G401 (cell line): Measurements from ENCODE around the gene SPSB1. TPM values are rescaled to one million over a fixed set of nuclear protein-coding genes. Genes with fewer than 3 reads are reported as not detected.

Experiments used
- DNase-seq: peaks from one replicate; pipeline ENCODE4 v3.0.0-alpha.2; 2015; ENCODE audit warnings: low spot score
- in situ Hi-C: cut with HindIII; loops from 2 replicates; pipeline ENCODE4 v1.10.0; 2016; ENCODE audit warnings: low sequenced_read_pairs, mixed read lengths
- total RNA-seq: library from RNA; depleted of rRNA; stranded (reverse); fragments of >200 nt; shearing (Covaris generic); gene quantifications from 2 replicates; pipeline ENCODE4 v1.2.3, GENCODE V29; 2014

SPSB1 gene
- total RNA-seq, 1 experiment from 2014 or later, result 38.8 TPM

DNA sequence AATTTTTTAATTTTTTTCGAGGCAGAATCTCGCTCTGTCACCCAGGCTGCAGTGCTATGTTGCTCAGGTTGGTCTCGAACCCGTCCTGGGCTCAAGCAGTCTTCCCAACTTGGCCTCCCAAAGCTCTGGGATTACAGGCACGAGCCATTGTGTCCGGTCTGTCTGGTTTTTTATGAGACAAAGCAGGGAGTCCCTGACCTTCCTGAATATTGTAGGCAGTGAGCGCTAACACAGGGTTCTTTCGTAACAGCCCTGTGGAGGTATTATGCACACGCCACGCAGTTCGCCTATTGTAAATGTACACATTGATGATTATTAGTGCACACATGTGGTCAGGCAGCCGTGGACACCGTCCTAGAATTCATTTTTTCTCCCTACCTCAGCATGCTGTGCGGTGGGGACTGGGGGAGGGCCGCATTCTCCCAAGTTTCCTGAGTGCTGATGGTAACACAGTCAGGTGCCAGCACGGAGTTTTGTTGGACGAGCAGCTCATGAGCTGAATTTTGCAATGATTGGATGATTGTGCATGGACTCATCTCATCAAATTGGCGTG, 19.6 kb downstream of the SPSB1 start:
- in situ Hi-C loops, result no loop called here
- DNase-seq, result no peak

- DNase-seq, result no peak
- in situ Hi-C loops, result no loop called here
Observed at GRCh38 chr1:9313576-9313975, 20.9 kb downstream of the SPSB1 start.

DNA sequence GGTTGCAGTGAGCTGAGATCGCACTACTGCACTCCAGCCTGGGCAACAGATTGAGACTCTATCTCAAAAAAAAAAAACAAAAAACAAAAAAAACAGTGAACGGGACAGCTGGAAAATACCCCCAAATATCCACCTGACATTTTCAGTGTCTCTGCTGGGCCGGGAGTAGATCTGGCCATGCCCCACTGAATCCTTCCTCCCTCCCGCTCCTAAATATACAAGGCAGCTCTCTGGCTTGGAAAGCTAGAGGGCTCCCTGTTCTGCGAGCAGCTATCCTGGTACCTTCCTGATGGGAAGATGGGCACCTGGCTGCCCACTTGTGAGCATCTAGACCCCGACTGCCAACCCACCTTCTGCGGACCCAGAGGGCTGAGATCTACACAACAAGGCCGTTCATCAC, 21.4 kb downstream of the SPSB1 start:
- in situ Hi-C loops, result no loop called here
- DNase-seq, result no peak

DNA sequence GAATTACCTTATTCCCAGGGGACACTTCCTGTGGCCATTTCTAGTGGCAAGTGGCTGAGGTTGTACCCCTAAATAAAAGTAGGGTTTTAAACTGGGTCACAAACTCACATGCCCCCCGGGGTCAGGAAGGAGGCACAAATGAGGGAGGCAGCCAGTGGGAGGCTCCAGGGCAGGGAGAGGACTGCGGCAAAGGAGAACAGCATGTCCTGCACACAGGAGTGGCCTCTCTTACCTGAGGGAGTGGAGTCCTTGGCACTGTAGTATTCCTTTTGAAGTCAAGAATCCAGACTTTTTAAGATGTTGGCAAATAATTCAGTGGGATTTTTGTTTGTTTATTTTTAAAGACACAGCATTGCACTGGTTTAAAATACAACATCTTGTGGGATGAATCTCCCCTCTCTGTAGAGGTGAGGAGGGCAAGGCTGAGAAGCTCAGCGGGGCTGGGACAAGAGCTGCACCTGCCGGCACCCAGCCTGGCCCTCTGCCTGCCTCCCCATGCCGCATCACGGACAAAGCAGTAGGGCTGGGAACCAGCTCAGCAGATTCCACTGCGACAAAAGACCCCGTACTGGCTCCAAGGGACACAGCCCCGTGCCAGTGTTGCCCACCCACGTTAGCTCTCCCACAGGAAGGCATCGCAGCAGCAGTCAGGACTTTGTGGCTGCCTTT, 22.2 kb downstream of the SPSB1 start:
- DNase-seq, result no peak
- in situ Hi-C loops, result no loop called here

DNA sequence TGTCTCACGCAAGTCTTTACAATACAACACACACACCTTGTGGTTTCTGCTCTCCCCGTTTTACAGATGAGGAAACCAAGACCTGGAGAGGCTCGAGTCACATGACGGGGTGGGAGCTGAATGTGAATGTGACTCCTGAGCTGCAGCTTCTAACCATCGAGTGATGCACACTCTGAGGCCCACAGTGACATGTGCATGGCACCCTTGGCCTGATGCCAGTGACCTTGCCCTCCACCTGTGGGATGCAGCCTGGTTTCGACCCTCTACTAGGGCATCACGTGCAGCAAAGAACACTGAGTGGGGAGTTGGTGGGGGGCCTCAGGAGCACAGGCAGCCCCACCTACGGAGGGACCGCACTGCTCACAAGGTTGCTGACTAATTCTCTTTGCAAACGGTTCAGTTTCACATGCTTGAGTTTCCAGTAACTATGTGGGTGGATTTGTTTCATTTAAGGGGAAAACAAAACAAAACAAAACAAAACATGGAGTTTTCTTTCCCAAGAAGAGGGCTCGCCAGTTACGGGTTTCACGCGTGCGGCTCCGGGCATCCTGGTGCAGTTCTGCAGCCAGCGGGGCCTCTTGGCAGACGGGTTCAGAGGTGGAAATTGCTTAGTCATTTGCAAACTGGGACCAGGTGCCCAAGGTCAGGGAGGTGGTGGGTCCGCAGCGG, 22.9 kb downstream of the SPSB1 start:
- no peak for DNase-seq
- in situ Hi-C loops, result no loop called here

- no peak for DNase-seq
- in situ Hi-C loops, result no loop called here
Observed at GRCh38 chr1:9316080-9316444, 23.4 kb downstream of the SPSB1 start.

DNA sequence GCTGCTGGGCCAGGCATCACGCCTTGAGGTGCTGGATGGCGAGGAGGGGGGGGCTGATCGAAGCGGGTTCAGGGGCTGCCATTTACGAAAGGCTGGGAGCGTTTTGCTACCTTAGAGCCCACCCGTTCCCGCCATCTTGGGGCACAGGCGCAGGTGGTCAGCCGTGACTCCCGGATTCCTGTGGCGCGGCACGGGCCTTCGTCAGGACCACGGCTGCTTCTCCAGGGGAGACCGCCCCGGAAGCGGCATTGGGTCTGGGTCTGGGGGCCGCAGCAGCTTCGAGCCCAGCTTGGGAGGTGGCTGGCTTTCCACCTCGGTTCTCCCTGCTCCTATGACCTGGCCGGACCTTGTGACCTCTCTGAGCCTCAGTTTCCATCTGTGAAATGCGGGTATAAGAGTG, 23.8 kb downstream of the SPSB1 start:
- in situ Hi-C loops, result no loop called here
- DNase-seq, result no peak

- in situ Hi-C loops, result no loop called here
- no peak for DNase-seq
Observed at GRCh38 chr1:9317072-9317471, 24.4 kb downstream of the SPSB1 start.

DNA sequence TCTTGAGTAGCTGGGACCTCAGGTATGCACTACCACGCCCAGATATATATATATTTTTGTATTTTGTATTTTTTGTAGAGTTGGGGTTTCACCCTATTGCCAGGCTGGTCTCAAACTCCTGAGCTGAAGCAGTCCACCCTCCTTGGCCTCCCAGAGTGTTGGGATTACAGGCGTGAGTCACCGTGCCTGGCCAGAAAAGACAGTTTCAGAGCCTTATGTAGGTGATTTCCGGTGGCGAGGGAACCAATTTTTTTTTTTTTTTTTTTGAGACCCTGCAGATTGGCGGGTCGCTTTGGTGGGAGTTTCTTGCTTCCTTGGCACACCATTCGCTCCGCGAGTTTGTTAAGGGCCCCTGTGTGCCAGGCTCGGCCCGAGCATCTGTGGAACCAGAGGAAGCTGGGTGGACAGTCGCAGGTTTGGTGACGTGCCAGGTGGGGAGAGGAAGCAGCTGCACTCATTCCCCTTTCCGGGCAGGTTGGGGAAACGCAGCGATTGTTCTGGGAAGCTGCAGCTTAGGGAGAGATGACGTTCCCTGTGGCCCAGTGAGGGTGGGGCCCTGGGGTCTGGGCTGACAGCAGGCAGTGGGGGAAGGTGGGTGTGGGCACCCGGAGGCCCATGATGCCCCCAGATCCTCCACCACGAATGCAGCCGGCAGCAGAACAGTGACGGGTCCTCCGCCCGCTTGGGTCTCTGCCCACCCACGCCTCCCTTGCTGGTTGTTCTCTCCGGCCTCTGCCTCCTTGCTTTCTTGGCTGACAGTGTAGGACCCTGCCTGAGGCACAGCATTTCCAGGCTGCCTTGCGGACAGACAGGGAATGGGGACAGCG, 25.1 kb downstream of the SPSB1 start:
- DNase-seq, result no peak
- in situ Hi-C loops, result no loop called here

GRCh38 chr1:9319208-9319788, 26.6 kb downstream of the SPSB1 start:
- in situ Hi-C loops, result no loop called here
- DNase-seq, result no peak

- in situ Hi-C loops, result no loop called here
- DNase-seq, result no peak
Observed at GRCh38 chr1:9319789-9320519, 27.3 kb downstream of the SPSB1 start.

DNA sequence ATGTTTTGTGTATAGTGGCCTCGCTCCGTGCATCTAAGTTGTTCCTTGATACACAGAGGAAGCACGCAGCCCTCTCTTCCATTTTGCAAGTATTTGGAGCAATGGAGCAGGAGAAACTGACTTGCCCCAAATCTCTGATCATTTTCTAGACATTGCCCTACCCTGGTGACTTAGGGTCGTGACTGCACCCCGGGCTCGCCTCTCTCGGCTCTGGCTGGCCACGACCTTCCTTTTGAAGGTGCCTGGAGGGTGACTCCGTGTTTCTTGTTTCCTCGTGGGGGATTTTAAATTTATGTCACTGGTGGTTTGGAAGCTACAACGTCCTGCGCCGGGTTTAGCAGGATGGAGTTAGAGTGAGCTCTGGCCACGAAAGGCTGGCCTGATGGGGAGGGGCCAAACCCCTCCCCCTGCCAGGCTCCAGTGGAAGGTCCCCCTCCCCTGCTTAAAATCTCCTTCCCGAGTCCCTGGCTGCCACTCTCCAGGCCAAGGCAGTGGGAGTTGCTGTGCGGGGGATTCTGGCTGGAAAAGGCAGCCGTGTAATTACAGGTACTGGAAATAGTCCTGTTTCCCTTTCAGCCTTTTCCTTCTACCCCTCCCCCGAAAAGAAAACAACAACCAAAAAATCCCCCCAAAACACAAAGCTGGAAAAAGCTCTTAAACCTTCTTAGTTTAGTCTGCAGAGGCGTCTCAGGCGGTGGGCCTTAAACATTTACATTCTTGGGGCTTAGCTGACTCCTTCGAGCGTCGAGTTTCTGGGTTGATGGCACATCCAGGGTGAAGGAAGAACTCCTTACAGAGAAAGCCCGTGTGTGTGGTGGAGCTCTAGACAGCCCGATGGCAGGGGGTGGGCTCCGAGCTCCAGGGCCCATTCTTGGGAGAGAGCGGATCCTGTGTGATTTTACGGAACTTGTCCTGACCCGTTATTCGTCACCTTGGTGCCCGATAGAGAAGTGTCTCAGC, 28.1 kb downstream of the SPSB1 start:
- DNase-seq, result no peak
- in situ Hi-C loops, result no loop called here

DNA sequence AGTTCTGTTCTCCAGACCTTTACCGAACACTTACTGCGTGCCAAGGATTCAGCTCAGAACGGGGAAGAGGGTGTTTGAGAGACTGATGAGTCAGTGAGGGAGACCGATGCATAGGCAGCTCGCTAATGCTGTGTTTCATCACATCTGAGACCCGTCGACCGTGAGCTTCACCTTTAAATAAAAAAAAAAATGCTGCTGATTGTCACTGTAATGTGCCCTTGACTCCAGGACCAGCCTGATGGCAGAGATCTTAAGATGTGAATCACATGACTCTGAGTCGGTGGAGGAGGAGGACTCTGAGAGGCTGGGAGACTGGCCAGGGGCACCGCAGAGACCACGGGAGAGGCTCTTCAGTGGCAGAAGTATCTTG, 28.8 kb downstream of the SPSB1 start:
- DNase-seq, result no peak
- in situ Hi-C loops, result no loop called here

- in situ Hi-C loops, result no loop called here
- DNase-seq, result no peak
Observed at GRCh38 chr1:9321986-9322660, 29.4 kb downstream of the SPSB1 start.

GRCh38 chr1:9322661-9323244, 30.1 kb downstream of the SPSB1 start:
- in situ Hi-C loops, result no loop called here
- DNase-seq, result no peak

DNA sequence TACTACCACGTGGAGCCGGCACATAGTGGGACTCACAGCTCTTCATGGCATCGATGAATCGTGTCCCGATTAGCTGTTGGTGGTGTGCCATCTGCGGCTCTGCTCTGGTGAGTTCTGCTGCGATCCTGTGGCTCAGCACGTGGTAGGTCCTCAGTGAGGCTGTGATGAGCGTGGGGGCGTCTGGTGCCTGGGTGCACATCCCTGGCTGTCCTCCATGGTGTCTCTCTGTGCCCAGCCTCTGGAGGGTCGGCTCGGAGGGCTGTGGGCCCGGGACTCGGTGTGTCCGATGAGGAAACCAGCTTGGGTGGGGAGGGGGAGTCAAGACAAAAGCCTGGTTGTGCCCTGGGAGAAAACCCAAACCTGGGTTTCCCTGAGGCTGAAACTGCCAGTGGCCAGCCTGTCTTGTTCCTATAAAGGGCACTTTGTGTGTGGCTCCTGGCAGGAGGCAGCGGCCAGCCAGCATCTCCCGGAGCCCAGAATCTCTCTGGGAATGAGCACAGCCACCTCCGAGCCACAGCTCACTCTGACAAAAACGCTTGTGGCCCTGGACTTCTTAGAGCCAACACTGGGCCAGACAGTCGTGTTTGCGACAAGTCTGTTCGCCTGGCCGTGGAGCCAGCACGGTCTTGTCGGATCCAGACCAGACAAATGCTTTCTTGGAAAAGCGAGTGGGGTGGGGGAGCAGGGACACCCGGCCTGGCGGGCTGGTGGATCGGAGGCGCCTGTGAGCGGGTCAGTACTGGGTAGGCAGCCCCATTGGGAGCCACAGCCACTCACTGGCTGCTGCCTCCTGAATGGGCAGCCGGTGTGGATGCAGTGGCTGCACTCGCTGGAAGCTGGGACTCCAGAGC, 31.8 kb downstream of the SPSB1 start:
- DNase-seq, result peak; percentile 18
- in situ Hi-C loops, result no loop called here
